GM12878 (cell line): ENCODE measurements around the gene GPRIN1. TPM values are rescaled to one million over a fixed set of nuclear protein-coding genes. Genes with fewer than 3 reads are reported as not detected.

ENCODE experiments used
- ATAC-seq: fragments of 200-7000 bp; cut with Tn5 transposase; 3 replicates; pipeline ENCODE4 v1.9.1; 2020; ENCODE audit warnings: mild to moderate bottlenecking, moderate library complexity
- BruUV-seq: library from RNA; stranded (reverse); fragments of 400-500 nt; replicated peaks from 2 replicates; lab custom pipeline; 2021; lab: Mats Ljungman, UMichigan
- CTCF ChIA-PET: fragments of 300-600 bp; sonication (Branson Sonifier 250); formaldehyde crosslinking; extraction: SDS; loops from one replicate; lab custom pipeline; 2021; ENCODE audit warnings: inconsistent platforms; lab: Yijun Ruan, JAX
- POLR2A ChIA-PET: fragments of 350-600 bp; formaldehyde crosslinking; extraction: SDS; loops from one replicate; lab custom pipeline; 2021; ENCODE audit warnings: inconsistent platforms; lab: Charles Lee
- RAD21 ChIA-PET: fragments of 300-600 bp; sonication (Branson Sonifier 250); formaldehyde crosslinking; loops from one replicate; lab custom pipeline; 2023; ENCODE audit warnings: antibody characterized with exemption; ENCODE audit not compliant: unreplicated experiment; lab: Charles Lee
- SMC1A ChIA-PET: fragments of 300-600 bp; sonication (Branson Sonifier 250); formaldehyde crosslinking; loops from one replicate; lab custom pipeline; 2023; ENCODE audit not compliant: unreplicated experiment, uncharacterized antibody; lab: Charles Lee
- DNase-seq: peaks from one replicate; pipeline ENCODE4 v3.0.0-alpha.2; 2011; ENCODE audit warnings: low read depth, low spot score
- FAIRE-seq: peaks from 3 replicates; lab custom pipeline; 2011; peaks lifted over from hg19 to GRCh38; lab: Jason Lieb, UNC
- H2AFZ ChIP-seq: 2 replicates; pipeline ENCODE4 v1.6.0; 2011; ENCODE audit warnings: low read depth, low read length, control low read depth; ENCODE audit not compliant: control insufficient read depth
- H3K27ac ChIP-seq: 2 replicates; pipeline ENCODE4 v1.5.1; 2011; ENCODE audit warnings: control low read depth; ENCODE audit not compliant: control insufficient read depth, insufficient read depth
- H3K27me3 ChIP-seq, 2 experiments: replicated peaks in 1 of 2; 2 replicates each; pipeline versions ENCODE4 v1.6.0 to v1.6.1; 2011; ENCODE audit warnings: low read length in 1 of 2; ENCODE audit not compliant: control insufficient read depth in 2 of 2, insufficient read depth in 2 of 2
- H3K36me3 ChIP-seq, 2 experiments: 2 replicates each; pipeline ENCODE4 v1.5.1; 2011; ENCODE audit warnings: low read length in 1 of 2; ENCODE audit not compliant: control insufficient read depth in 2 of 2, insufficient read depth in 2 of 2
- H3K4me1 ChIP-seq: 2 replicates; pipeline ENCODE4 v1.6.1; 2011; ENCODE audit warnings: mild to moderate bottlenecking, low read length, moderate library complexity, mixed read lengths; ENCODE audit not compliant: control insufficient read depth, insufficient read depth
- H3K4me2 ChIP-seq: 2 replicates; pipeline ENCODE4 v1.6.0; 2011; ENCODE audit warnings: control low read depth; ENCODE audit not compliant: control insufficient read depth, insufficient read depth
- H3K4me3 ChIP-seq: fragments of 200-600 bp; sonication (generic); 2 replicates; pipeline ENCODE4 v1.5.1; 2016
- H3K79me2 ChIP-seq: 2 replicates; pipeline ENCODE4 v1.6.0; 2011; ENCODE audit warnings: low read length; ENCODE audit not compliant: control insufficient read depth, insufficient read depth
- H3K9ac ChIP-seq: 2 replicates; pipeline ENCODE4 v1.8.0; 2011; ENCODE audit warnings: low read length, control low read depth, mixed read lengths; ENCODE audit not compliant: control insufficient read depth, insufficient read depth
- H3K9me3 ChIP-seq: replicated peaks from 3 replicates; pipeline ENCODE4 v1.5.1; 2011; ENCODE audit warnings: mild to moderate bottlenecking, low read length; ENCODE audit not compliant: control insufficient read depth, insufficient read depth
- H4K20me1 ChIP-seq: 2 replicates; pipeline ENCODE4 v1.6.0; 2011; ENCODE audit not compliant: control insufficient read depth, insufficient read depth
- ATF7 ChIP-seq: fragments of 450-650 bp; IDR thresholded peaks from 2 replicates; pipeline ENCODE4 v1.6.1; 2016; ENCODE audit warnings: low read depth, mild to moderate bottlenecking
- BACH1 ChIP-seq: fragments of 450-650 bp; IDR thresholded peaks from 2 replicates; pipeline ENCODE4 v1.6.1; 2017; ENCODE audit warnings: mild to moderate bottlenecking, borderline replicate concordance
- CHD1 ChIP-seq: IDR thresholded peaks from 2 replicates; pipeline ENCODE4 v1.6.1; 2012; ENCODE audit warnings: low read depth, low read length, improper control_type of control experiment
- CREM ChIP-seq: IDR thresholded peaks from 2 replicates; pipeline ENCODE4 v1.6.1; 2014; ENCODE audit warnings: antibody characterized with exemption, low read depth
- E2F8 ChIP-seq: fragments of 450-650 bp; IDR thresholded peaks from 2 replicates; pipeline ENCODE4 v1.6.1; 2018; ENCODE audit warnings: mild to moderate bottlenecking, low read depth, moderate library complexity; ENCODE audit not compliant: partially characterized antibody
- EED ChIP-seq: sonication (generic); IDR thresholded peaks from 2 replicates; pipeline ENCODE4 v1.6.1; 2016; ENCODE audit warnings: antibody characterized with exemption, low read depth
- EP300 ChIP-seq, 2 experiments: fragments of 150-350 bp in 1 of 2; IDR thresholded peaks; 2 replicates each; pipeline ENCODE4 v1.6.1; 2011 to 2012; ENCODE audit warnings: low read depth in 2 of 2, low read length in 2 of 2, borderline replicate concordance in 1 of 2, improper control_type of control experiment in 1 of 2, inconsistent platforms in 1 of 2; ENCODE audit not compliant: control insufficient read depth in 1 of 2
- GATAD2B ChIP-seq: fragments of 450-650 bp; conservative IDR thresholded peaks from 2 replicates; pipeline ENCODE4 v1.6.1; 2017; ENCODE audit warnings: low read depth, mild to moderate bottlenecking, moderate library complexity
- LARP7 ChIP-seq: fragments of 450-650 bp; IDR thresholded peaks from 2 replicates; pipeline ENCODE4 v1.6.1; 2017; ENCODE audit warnings: mild to moderate bottlenecking
- MTA2 ChIP-seq: fragments of 450-650 bp; IDR thresholded peaks from 2 replicates; pipeline ENCODE4 v1.6.1; 2016; ENCODE audit warnings: low read depth, mild to moderate bottlenecking, moderate library complexity
- MYC ChIP-seq: IDR thresholded peaks from 2 replicates; pipeline ENCODE4 v1.6.1; 2011; ENCODE audit warnings: mild to moderate bottlenecking, low read length, moderate library complexity, inconsistent platforms; ENCODE audit not compliant: insufficient read depth, insufficient replicate concordance, insufficient read length, severe bottlenecking
- NFIC ChIP-seq: IDR thresholded peaks from 2 replicates; pipeline ENCODE4 v1.6.1; 2012; ENCODE audit warnings: low read depth, mild to moderate bottlenecking, inconsistent platforms, low read length, moderate library complexity
- RUNX3 ChIP-seq: IDR thresholded peaks from 2 replicates; pipeline ENCODE4 v1.6.1; 2012; ENCODE audit warnings: low read length, inconsistent platforms
- SREBF1 ChIP-seq: IDR thresholded peaks from 2 replicates; pipeline ENCODE4 v1.6.1; 2012; ENCODE audit warnings: mild to moderate bottlenecking, low read length
- USF1 ChIP-seq: IDR thresholded peaks from 2 replicates; pipeline ENCODE4 v1.6.1; 2011; ENCODE audit warnings: borderline replicate concordance, low read depth, mild to moderate bottlenecking, moderate library complexity, mixed read lengths, low read length; ENCODE audit not compliant: insufficient read depth; ENCODE audit errors: extremely low read length
- ZBED1 ChIP-seq: IDR thresholded peaks from 2 replicates; pipeline ENCODE4 v1.6.1; 2016; ENCODE audit warnings: borderline replicate concordance
- whole genome bisulfite sequencing: methylation state at CpG from one replicate; pipeline ENCODE4 v1.1.6; 2016; ENCODE audit warnings: low lambda C conversion rate; ENCODE audit not compliant: insufficient replicate concordance, insufficient coverage; ENCODE audit errors: missing lambda C conversion rate; 5-methylcytosine and 5-hydroxymethylcytosine counted together
- in situ Hi-C: fragments of 300-500 bp; cut with MboI; formaldehyde crosslinking; loops from 9 replicates; pipeline ENCODE4 v1.14.3; 2018; ENCODE audit warnings: mixed read lengths
- intact Hi-C: fragments of 100-400 bp; cut with micrococcal nuclease; formaldehyde crosslinking; loops from one replicate; pipeline ENCODE4 v1.14.2; 2022; ENCODE audit not compliant: unreplicated experiment
- polyA plus RNA-seq, 11 experiments: library from polyadenylated mRNA; depleted of rRNA in 4 of 11; unstranded in 6 of 11; stranded (reverse) in 5 of 11; fragments of >200 nt; fragmentation: Nextera tagmentation in 4 of 11; fragmentation: Illumina TruSeq in 1 of 11; extraction: Ambion mirVana in 4 of 11; extraction: Trizol in 1 of 11; gene quantifications; 1 replicate in 1 of 11; 2 replicates in 10 of 11; pipeline versions ENCODE4 v1.2.1 to v1.2.3, GENCODE V29; 2011 to 2016; ENCODE audit warnings: inconsistent platforms in 2 of 11, missing spikeins in 2 of 11, low read depth in 1 of 11
- total RNA-seq, 4 experiments: library from RNA; depleted of rRNA in 3 of 4; stranded (reverse); fragments of >200 nt in 3 of 4; fragmentation: Illumina TruSeq in 1 of 4; extraction: Trizol in 1 of 4; gene quantifications; 2 replicates each; pipeline versions ENCODE4 v1.2.1 to v1.2.3, GENCODE V29; 2013 to 2021
- TF ChIP-seq, protein P1 (sequence below): IDR thresholded peaks from 2 replicates; pipeline ENCODE4 v1.6.1; 2011; ENCODE audit warnings: mild to moderate bottlenecking, low read depth, low read length, moderate library complexity; ENCODE audit not compliant: insufficient replicate concordance

The GPRIN1 gene
- total and polyA plus RNA-seq, 10 of the 15 experiments (the other 5 are each of a cell fraction or from before 2014, with no cell fraction given): 0.52 to 16.3 (median 4.5) TPM

- FAIRE-seq: no peak
- H3K4me3 ChIP-seq: no peak overlapping the region
- H3K4me2 ChIP-seq: no peak overlapping the region
- ChIA-PET CTCF (interaction anchor here (0.6 kb wide), 1 partner anchor 15 kb away, joined by 3 read pairs; no protein-coding TSS in a partner anchor), RAD21 (no interaction called here), SMC1A (interaction anchor here (0.6 to 1.7 kb wide), 2 partner anchors 259 to 876 kb away, joined by 4 read pairs; no protein-coding TSS in a partner anchor), POLR2A (no interaction called here)
- no peaks in the 10 kb centered on the region for H3K36me3 ChIP-seq
- no peak overlapping the region for H3K27ac ChIP-seq
- no peak for TF ChIP-seq NFIC
- no peak for TF ChIP-seq CHD1
- TF ChIP-seq CREM: no peak
- TF ChIP-seq EP300 (IDR thresholded peaks at IDR 0.05; ENCODE audit: borderline replicate concordance in 1 of 2, control insufficient read depth in 1 of 2, low read depth in 2 of 2, low read length in 2 of 2): no peak
- no peak for TF ChIP-seq E2F8
- no peak for TF ChIP-seq GATAD2B
- no peak for TF ChIP-seq MTA2
- no peak for TF ChIP-seq LARP7
- TF ChIP-seq ZBED1: no peak
- TF ChIP-seq EED: no peak
- TF ChIP-seq BACH1: no peak
- no peak for TF ChIP-seq MYC
- TF ChIP-seq USF1: no peak
- TF ChIP-seq ATF7: no peak
- no peak for TF ChIP-seq SREBF1
- TF ChIP-seq, protein P1, sequence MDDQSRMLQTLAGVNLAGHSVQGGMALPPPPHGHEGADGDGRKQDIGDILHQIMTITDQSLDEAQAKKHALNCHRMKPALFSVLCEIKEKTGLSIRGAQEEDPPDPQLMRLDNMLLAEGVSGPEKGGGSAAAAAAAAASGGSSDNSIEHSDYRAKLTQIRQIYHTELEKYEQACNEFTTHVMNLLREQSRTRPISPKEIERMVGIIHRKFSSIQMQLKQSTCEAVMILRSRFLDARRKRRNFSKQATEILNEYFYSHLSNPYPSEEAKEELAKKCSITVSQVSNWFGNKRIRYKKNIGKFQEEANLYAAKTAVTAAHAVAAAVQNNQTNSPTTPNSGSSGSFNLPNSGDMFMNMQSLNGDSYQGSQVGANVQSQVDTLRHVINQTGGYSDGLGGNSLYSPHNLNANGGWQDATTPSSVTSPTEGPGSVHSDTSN: no peak
- no peak for TF ChIP-seq RUNX3
- no peaks in the 10 kb centered on the region; the same call in 1 of the 2 replicates for H3K79me2 ChIP-seq
- no peak for DNase-seq
- no peaks in the 10 kb centered on the region for H3K9me3 ChIP-seq
- in situ Hi-C loops: no loop called here
- no peaks in the 10 kb centered on the region for H4K20me1 ChIP-seq
- no peak overlapping the region for H3K9ac ChIP-seq
- no peak overlapping the region for H2AFZ ChIP-seq
- intact Hi-C loops: no loop called here
- H3K4me1 ChIP-seq: peaks cover 12% of the 10 kb centered on the region
- 51% methylated on average over 3 of the region's 3 CpGs for WGBS
- ATAC-seq: no peak
- no peaks in the 10 kb centered on the region for H3K27me3 ChIP-seq
- no TSS peak for BruUV-seq
Measured at GRCh38 chr5:176606032-176606431, 3.9 kb downstream of the GPRIN1 start.
